Effector memory CD4-positive, alpha-beta T cell (primary cell): ENCODE measurements around the gene CBX6.

Source experiments
- DNase-seq, 3 donors: peaks; one replicate each; pipeline ENCODE4 v3.0.0-alpha.2; 2020
- H3K27ac ChIP-seq: 2 replicates; pipeline ENCODE4 v1.7.0; 2013; ENCODE audit warnings: mild to moderate bottlenecking, low read length, moderate library complexity; ENCODE audit not compliant: insufficient read depth, poor library complexity, severe bottlenecking
- H3K27me3 ChIP-seq: replicated peaks from 2 replicates; pipeline ENCODE4 v1.7.0; 2013; ENCODE audit warnings: mild to moderate bottlenecking, low read length; ENCODE audit not compliant: insufficient read depth, control insufficient read depth, poor library complexity, severe bottlenecking
- H3K36me3 ChIP-seq: 2 replicates; pipeline ENCODE4 v1.7.0; 2013; ENCODE audit warnings: mild to moderate bottlenecking, low read length, moderate library complexity; ENCODE audit not compliant: control insufficient read depth, insufficient read depth
- H3K4me1 ChIP-seq: 2 replicates; pipeline ENCODE4 v1.7.0; 2013; ENCODE audit warnings: low read length, mild to moderate bottlenecking; ENCODE audit not compliant: control insufficient read depth, insufficient read depth, poor library complexity, severe bottlenecking
- H3K4me3 ChIP-seq: 2 replicates; pipeline ENCODE4 v1.7.0; 2013; ENCODE audit warnings: low read length, low read depth, mild to moderate bottlenecking; ENCODE audit not compliant: insufficient read depth, poor library complexity, severe bottlenecking
- H3K9me3 ChIP-seq: 2 replicates; pipeline ENCODE4 v1.7.0; 2013; ENCODE audit warnings: mild to moderate bottlenecking, low read length, moderate library complexity; ENCODE audit not compliant: control insufficient read depth

The CBX6 gene

GRCh38 chr22:38832005-38832978 is 39.7 kb downstream of the CBX6 start:
- H3K27me3 ChIP-seq: no peaks in the 10 kb centered on the region
- no peak for DNase-seq
- no peaks in the 10 kb centered on the region for H3K4me1 ChIP-seq
- no peaks in the 10 kb centered on the region for H3K36me3 ChIP-seq
- no peak overlapping the region for H3K4me3 ChIP-seq
- no peak overlapping the region for H3K27ac ChIP-seq
- no peaks in the 10 kb centered on the region for H3K9me3 ChIP-seq

GRCh38 chr22:38831166-38831945 is 40.7 kb downstream of the CBX6 start:
- Histone ChIP-seq H3K27me3 (no peaks in the 10 kb centered on the region), H3K4me1 (no peaks in the 10 kb centered on the region), H3K36me3 (no peaks in the 10 kb centered on the region)

GRCh38 chr22:38830845-38831108 is 41.2 kb downstream of the CBX6 start:
- H3K27me3 ChIP-seq: no peaks in the 10 kb centered on the region
- no peaks in the 10 kb centered on the region for H3K36me3 ChIP-seq
- no peak overlapping the region for H3K27ac ChIP-seq
- no peaks in the 10 kb centered on the region for H3K9me3 ChIP-seq
- H3K4me1 ChIP-seq: no peaks in the 10 kb centered on the region
- DNase-seq: no peak
- no peak overlapping the region for H3K4me3 ChIP-seq

More at GRCh38 chr22:38831166-38831945, 40.7 kb downstream of the CBX6 start:
- no peak for DNase-seq
- no peak overlapping the region for H3K27ac ChIP-seq
- H3K4me3 ChIP-seq: no peak overlapping the region
- H3K9me3 ChIP-seq: no peaks in the 10 kb centered on the region

GRCh38 chr22:38830026-38830844 is 41.8 kb downstream of the CBX6 start:
- Histone ChIP-seq H3K9me3 (no peaks in the 10 kb centered on the region), H3K4me3 (no peak overlapping the region)

GRCh38 chr22:38829485-38829884 is 42.5 kb downstream of the CBX6 start:
- H3K27ac ChIP-seq: no peak overlapping the region
- no peaks in the 10 kb centered on the region for H3K9me3 ChIP-seq
- no peaks in the 10 kb centered on the region for H3K36me3 ChIP-seq
- H3K4me3 ChIP-seq: no peak overlapping the region
- no peaks in the 10 kb centered on the region for H3K27me3 ChIP-seq
- no peak for DNase-seq
- no peaks in the 10 kb centered on the region for H3K4me1 ChIP-seq

More at GRCh38 chr22:38830026-38830844, 41.8 kb downstream of the CBX6 start:
- Histone ChIP-seq H3K4me1 (no peaks in the 10 kb centered on the region), H3K27me3 (no peaks in the 10 kb centered on the region), H3K27ac (no peak overlapping the region), H3K36me3 (no peaks in the 10 kb centered on the region)
- no peak for DNase-seq

GRCh38 chr22:38828616-38829205 is 43.3 kb downstream of the CBX6 start:
- DNase-seq: no peak
- no peaks in the 10 kb centered on the region for H3K4me1 ChIP-seq
- H3K27ac ChIP-seq: no peak overlapping the region
- no peak overlapping the region for H3K4me3 ChIP-seq
- H3K27me3 ChIP-seq: no peaks in the 10 kb centered on the region
- H3K36me3 ChIP-seq: no peaks in the 10 kb centered on the region
- no peaks in the 10 kb centered on the region for H3K9me3 ChIP-seq

- no peak overlapping the region for H3K27ac ChIP-seq
- no peaks in the 10 kb centered on the region for H3K4me1 ChIP-seq
- no peaks in the 10 kb centered on the region for H3K9me3 ChIP-seq
- H3K27me3 ChIP-seq: no peaks in the 10 kb centered on the region
- H3K36me3 ChIP-seq: no peaks in the 10 kb centered on the region
- no peak for DNase-seq
- H3K4me3 ChIP-seq: no peak overlapping the region
Observed at GRCh38 chr22:38828191-38828590, 43.8 kb downstream of the CBX6 start.

- Histone ChIP-seq H3K27me3 (no peaks in the 10 kb centered on the region), H3K36me3 (no peaks in the 10 kb centered on the region), H3K9me3 (no peaks in the 10 kb centered on the region), H3K4me1 (no peaks in the 10 kb centered on the region), H3K4me3 (no peak overlapping the region), H3K27ac (no peak overlapping the region)
- no peak for DNase-seq
Observed at GRCh38 chr22:38827510-38827909, 44.5 kb downstream of the CBX6 start.

- no peak for DNase-seq
- Histone ChIP-seq H3K27me3 (no peaks in the 10 kb centered on the region), H3K4me1 (no peaks in the 10 kb centered on the region), H3K27ac (no peak overlapping the region), H3K36me3 (no peaks in the 10 kb centered on the region), H3K9me3 (no peaks in the 10 kb centered on the region), H3K4me3 (no peak overlapping the region)
Observed at GRCh38 chr22:38826801-38827200, 45.2 kb downstream of the CBX6 start.
